HEK293 (cell line): ENCODE data around the gene EFHC1.

Experiments used
- CTCF ChIP-seq: fragments of 450-650 bp; formaldehyde crosslinking; IDR thresholded peaks from 2 replicates; pipeline ENCODE4 v1.5.1; 2016; ENCODE audit warnings: missing biosample characterization, missing genetic modification characterization
- ZNF24 ChIP-seq: fragments of 450-650 bp; formaldehyde crosslinking; IDR thresholded peaks from 2 replicates; pipeline ENCODE4 v1.5.1; 2016; ENCODE audit warnings: missing biosample characterization, missing genetic modification characterization

- TF ChIP-seq CTCF (tag by site-specific recombination): no peak
- no peak for TF ChIP-seq ZNF24 (tag by site-specific recombination)
Observed at GRCh38 chr6:52483671-52484003, 63.5 kb downstream of the EFHC1 start.
